Activated naive CD8-positive, alpha-beta T cell treated with anti-CD3 and anti-CD28 coated beads, Interleukin-2, amount 50 U/mL, for 24 hours (primary cell): ENCODE data around the gene CLP1.
A peak's percentile ranks its signal among the peaks of the same experiment; 100 is the strongest.
"Not testable (repeated sequence)": the region's sequence is repeated elsewhere in the genome, so short reads cannot be mapped to it uniquely, and the experiment has no call there.

Experiments
- ATAC-seq: fragments of 150-1000 bp; cut with Tn5 transposase; one replicate; pipeline ENCODE4 v1.10.0; 2021
- DNase-seq: peaks from one replicate; pipeline ENCODE4 v3.0.0; 2021
- H3K27ac Mint-ChIP-seq: one replicate; pipeline ENCODE4 v1.8.0; 2021; ENCODE audit warnings: mild to moderate bottlenecking, mixed read lengths
- H3K27me3 Mint-ChIP-seq: one replicate; pipeline ENCODE4 v1.8.0; 2021; ENCODE audit warnings: mixed read lengths
- H3K36me3 Mint-ChIP-seq: one replicate; pipeline ENCODE4 v1.8.0; 2021; ENCODE audit warnings: low read depth, mixed read lengths
- H3K4me1 Mint-ChIP-seq: one replicate; pipeline ENCODE4 v1.8.0; 2021; ENCODE audit warnings: mixed read lengths
- H3K4me3 Mint-ChIP-seq: one replicate; pipeline ENCODE4 v1.8.0; 2021; ENCODE audit warnings: mild to moderate bottlenecking, moderate library complexity, mixed read lengths
- H3K9me3 Mint-ChIP-seq: one replicate; pipeline ENCODE4 v1.8.0; 2021; ENCODE audit warnings: mixed read lengths

Gene CLP1

GRCh38 chr11:57647960-57648800 is 9.4 kb upstream of the CLP1 start:
- H3K4me1 Mint-ChIP-seq: peaks cover 46% of the 10 kb centered on the region
- H3K9me3 Mint-ChIP-seq: no peaks in the 10 kb centered on the region
- H3K27me3 Mint-ChIP-seq: peaks cover 43% of the 10 kb centered on the region
- no peak for DNase-seq
- no peak overlapping the region for H3K27ac Mint-ChIP-seq
- peak overlapping the region; percentile 67 for H3K4me3 Mint-ChIP-seq
- ATAC-seq: no peak
- H3K36me3 Mint-ChIP-seq: no peaks in the 10 kb centered on the region

GRCh38 chr11:57648801-57649735 is 8.5 kb upstream of the CLP1 start:
- no peak for ATAC-seq
- Mint-ChIP-seq H3K9me3 (no peaks in the 10 kb centered on the region), H3K4me1 (peaks cover 47% of the 10 kb centered on the region), H3K36me3 (no peaks in the 10 kb centered on the region), H3K27ac (no peak overlapping the region), H3K4me3 (peak overlapping the region; percentile 67), H3K27me3 (peaks cover 40% of the 10 kb centered on the region)
- peak; percentile 31 for DNase-seq

- Mint-ChIP-seq H3K4me1 (peaks cover 47% of the 10 kb centered on the region), H3K27me3 (peaks cover 38% of the 10 kb centered on the region), H3K36me3 (no peaks in the 10 kb centered on the region), H3K9me3 (no peaks in the 10 kb centered on the region), H3K27ac (no peak within 1 kb of the TSS), H3K4me3 (peak within 1 kb of the TSS; percentile 67)
- peak; percentile 42 for DNase-seq
- peak; percentile 77 for ATAC-seq
Observed at GRCh38 chr11:57649826-57650738, 7.5 kb upstream of the CLP1 start, which contains the start of gene YPEL4. Gene YPEL4, minus strand, starts transcription at chr11:57649912. Its CDS starts 2,805 bp downstream, at chr11:57647107.

GRCh38 chr11:57650739-57651090 is 6.8 kb upstream of the CLP1 start:
- H3K27ac Mint-ChIP-seq: no peak overlapping the region
- no peaks in the 10 kb centered on the region for H3K36me3 Mint-ChIP-seq
- no peak overlapping the region for H3K4me3 Mint-ChIP-seq
- H3K4me1 Mint-ChIP-seq: peaks cover 47% of the 10 kb centered on the region
- H3K9me3 Mint-ChIP-seq: no peaks in the 10 kb centered on the region
- DNase-seq (no peak), ATAC-seq (no peak)
- H3K27me3 Mint-ChIP-seq: peaks cover 33% of the 10 kb centered on the region

GRCh38 chr11:57651408-57651807 is 6.2 kb upstream of the CLP1 start:
- Mint-ChIP-seq H3K36me3 (no peaks in the 10 kb centered on the region), H3K27me3 (peaks cover 27% of the 10 kb centered on the region), H3K9me3 (no peaks in the 10 kb centered on the region), H3K4me1 (peaks cover 44% of the 10 kb centered on the region), H3K4me3 (no peak overlapping the region), H3K27ac (no peak overlapping the region)
- ATAC-seq: no peak
- DNase-seq: no peak

- Mint-ChIP-seq H3K27ac (peak overlapping the region; percentile 32), H3K27me3 (peaks cover 19% of the 10 kb centered on the region), H3K4me3 (peak overlapping the region; percentile 43), H3K4me1 (peaks cover 45% of the 10 kb centered on the region)
- not testable (repeated sequence) for H3K9me3 Mint-ChIP-seq, H3K36me3 Mint-ChIP-seq, ATAC-seq, DNase-seq
Observed at GRCh38 chr11:57652230-57652629, 5.3 kb upstream of the CLP1 start.

DNA sequence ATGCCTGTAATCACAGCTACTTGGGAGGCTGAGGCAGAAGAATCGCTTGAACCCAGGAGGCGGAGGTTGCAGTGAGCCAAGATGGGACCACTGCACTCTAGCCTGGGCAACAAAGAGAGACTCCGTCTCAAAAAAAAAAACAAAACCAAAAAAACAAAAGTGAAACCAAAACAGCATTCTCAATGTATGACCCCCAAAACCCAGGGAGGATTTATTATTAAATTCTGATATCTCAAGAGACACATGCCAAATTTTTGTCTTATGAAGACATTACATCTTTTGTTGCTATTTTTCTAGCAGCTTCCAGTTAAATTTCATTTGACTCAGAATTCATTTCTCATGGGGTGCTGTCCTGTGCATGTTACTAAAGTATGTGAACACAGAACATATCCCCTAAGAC is 4.9 kb upstream of the CLP1 start:
- H3K4me3 Mint-ChIP-seq: peak overlapping the region; percentile 43
- H3K36me3 Mint-ChIP-seq: peaks cover 2% of the 10 kb centered on the region
- H3K9me3 Mint-ChIP-seq: no peaks in the 10 kb centered on the region
- H3K27ac Mint-ChIP-seq: peak overlapping the region; percentile 32
- H3K4me1 Mint-ChIP-seq: peaks cover 45% of the 10 kb centered on the region
- DNase-seq: no peak
- no peak for ATAC-seq
- peaks cover 14% of the 10 kb centered on the region for H3K27me3 Mint-ChIP-seq

DNA sequence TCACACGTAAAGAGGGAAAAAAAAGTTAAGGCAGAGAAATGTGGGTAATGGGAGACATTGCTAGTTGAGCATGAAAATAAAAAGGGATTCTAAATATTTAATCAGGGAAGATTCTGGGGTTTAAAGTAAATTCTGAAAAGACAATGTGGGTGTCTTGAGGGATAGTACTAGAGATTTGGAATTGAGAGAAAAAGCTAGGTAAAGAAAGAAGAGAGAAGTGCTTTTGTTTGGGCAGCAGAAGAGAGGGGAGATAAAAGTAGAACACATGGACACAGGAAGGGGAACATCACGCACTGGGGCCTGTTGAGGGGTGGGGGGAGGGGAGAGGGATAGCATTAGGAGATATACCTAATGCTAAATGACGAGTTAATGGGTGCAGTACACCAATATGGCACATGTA is 4.4 kb upstream of the CLP1 start:
- H3K27ac Mint-ChIP-seq: peak overlapping the region; percentile 32
- H3K9me3 Mint-ChIP-seq: no peaks in the 10 kb centered on the region
- H3K4me1 Mint-ChIP-seq: peaks cover 43% of the 10 kb centered on the region
- DNase-seq (no peak), ATAC-seq (no peak)
- no peak overlapping the region for H3K4me3 Mint-ChIP-seq
- peaks cover 9% of the 10 kb centered on the region for H3K27me3 Mint-ChIP-seq
- H3K36me3 Mint-ChIP-seq: peaks cover 2% of the 10 kb centered on the region

- no peaks in the 10 kb centered on the region for H3K27me3 Mint-ChIP-seq
- ATAC-seq: no peak
- DNase-seq: no peak
Observed at GRCh38 chr11:57656885-57657193, 723 bp upstream of the CLP1 start.

DNA sequence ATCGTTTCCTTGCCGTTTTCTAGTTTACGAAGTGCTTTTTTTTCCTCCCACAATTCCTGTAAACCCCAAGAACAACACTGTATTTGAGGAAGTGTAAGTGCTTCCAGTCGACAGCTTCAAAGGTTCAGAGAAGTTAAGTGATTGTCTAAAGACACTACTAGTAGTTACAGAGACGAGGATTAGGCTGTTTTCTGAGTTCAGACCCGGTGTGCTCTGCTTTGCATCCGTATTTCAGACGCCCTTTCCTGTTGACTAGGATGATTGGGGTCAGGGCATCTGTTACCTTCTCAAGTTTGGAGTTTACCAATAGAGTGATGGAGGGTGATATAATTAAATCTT is 430 bp downstream of the CLP1 start:
- Mint-ChIP-seq H3K4me3 (peak overlapping the region; percentile 98), H3K9me3 (no peaks in the 10 kb centered on the region), H3K36me3 (peaks cover 29% of the 10 kb centered on the region), H3K27ac (peak overlapping the region; percentile 96), H3K4me1 (peaks cover 27% of the 10 kb centered on the region), H3K27me3 (no peaks in the 10 kb centered on the region)
- ATAC-seq (no peak), DNase-seq (no peak)

More at GRCh38 chr11:57656885-57657193, 723 bp upstream of the CLP1 start:
- peaks cover 34% of the 10 kb centered on the region for H3K4me1 Mint-ChIP-seq
- no peaks in the 10 kb centered on the region for H3K9me3 Mint-ChIP-seq
- H3K27ac Mint-ChIP-seq: peak overlapping the region; percentile 96
- peak overlapping the region; percentile 98 for H3K4me3 Mint-ChIP-seq
- H3K36me3 Mint-ChIP-seq: peaks cover 22% of the 10 kb centered on the region

GRCh38 chr11:57659669-57660068 is 2.1 kb downstream of the CLP1 start:
- Mint-ChIP-seq H3K27ac (no peak overlapping the region), H3K36me3 (peaks cover 29% of the 10 kb centered on the region), H3K27me3 (no peaks in the 10 kb centered on the region), H3K9me3 (no peaks in the 10 kb centered on the region), H3K4me3 (no peak overlapping the region), H3K4me1 (peaks cover 24% of the 10 kb centered on the region)
- DNase-seq (no peak), ATAC-seq (no peak)

DNA sequence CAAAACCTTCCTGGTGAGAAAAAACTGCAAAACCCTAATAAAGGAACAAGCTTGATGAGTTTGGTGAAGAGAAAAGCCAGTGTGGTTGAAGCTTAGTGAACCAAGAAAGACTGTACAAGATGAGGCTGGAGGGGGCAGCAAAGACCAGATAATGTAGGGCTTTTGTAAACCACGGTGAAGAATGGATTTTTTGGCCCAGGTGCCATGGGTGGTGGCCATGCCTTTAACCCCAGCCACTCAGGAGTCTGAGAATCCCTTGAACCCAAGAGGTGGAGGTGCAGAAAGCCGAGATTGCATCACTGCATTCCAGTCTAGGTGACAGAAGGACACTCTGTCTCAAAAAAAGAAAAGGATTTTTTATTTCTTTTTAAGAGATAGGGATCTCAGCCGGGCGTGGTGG is 5.3 kb downstream of the CLP1 start:
- DNase-seq: no peak
- Mint-ChIP-seq H3K4me3 (no peak overlapping the region), H3K4me1 (peaks cover 27% of the 10 kb centered on the region), H3K36me3 (peaks cover 27% of the 10 kb centered on the region), H3K27me3 (no peaks in the 10 kb centered on the region), H3K9me3 (no peaks in the 10 kb centered on the region), H3K27ac (no peak overlapping the region)
- ATAC-seq: no peak

GRCh38 chr11:57663975-57664374 is 6.4 kb downstream of the CLP1 start:
- ATAC-seq (no peak), DNase-seq (no peak)
- no peaks in the 10 kb centered on the region for H3K27me3 Mint-ChIP-seq
- H3K9me3 Mint-ChIP-seq: no peaks in the 10 kb centered on the region
- H3K27ac Mint-ChIP-seq: no peak overlapping the region
- no peak overlapping the region for H3K4me3 Mint-ChIP-seq
- H3K36me3 Mint-ChIP-seq: peaks cover 25% of the 10 kb centered on the region
- H3K4me1 Mint-ChIP-seq: peaks cover 22% of the 10 kb centered on the region

- Mint-ChIP-seq H3K4me1 (peaks cover 50% of the 10 kb centered on the region), H3K4me3 (peak overlapping the region; percentile 92), H3K27me3 (no peaks in the 10 kb centered on the region), H3K9me3 (no peaks in the 10 kb centered on the region), H3K27ac (peak overlapping the region; percentile 99), H3K36me3 (peaks cover 18% of the 10 kb centered on the region)
- peak; percentile 88 for DNase-seq
- peak; percentile 60 for ATAC-seq
Observed at GRCh38 chr11:57667117-57667735, 9.7 kb downstream of the CLP1 start.
